ENCODE data around the gene LEFTY1.
"Not testable (repeated sequence)": the region's sequence is repeated elsewhere in the genome, so short reads cannot be mapped to it uniquely, and the experiment has no call there.

Gene LEFTY1, protein sequence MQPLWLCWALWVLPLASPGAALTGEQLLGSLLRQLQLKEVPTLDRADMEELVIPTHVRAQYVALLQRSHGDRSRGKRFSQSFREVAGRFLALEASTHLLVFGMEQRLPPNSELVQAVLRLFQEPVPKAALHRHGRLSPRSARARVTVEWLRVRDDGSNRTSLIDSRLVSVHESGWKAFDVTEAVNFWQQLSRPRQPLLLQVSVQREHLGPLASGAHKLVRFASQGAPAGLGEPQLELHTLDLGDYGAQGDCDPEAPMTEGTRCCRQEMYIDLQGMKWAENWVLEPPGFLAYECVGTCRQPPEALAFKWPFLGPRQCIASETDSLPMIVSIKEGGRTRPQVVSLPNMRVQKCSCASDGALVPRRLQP

DNA sequence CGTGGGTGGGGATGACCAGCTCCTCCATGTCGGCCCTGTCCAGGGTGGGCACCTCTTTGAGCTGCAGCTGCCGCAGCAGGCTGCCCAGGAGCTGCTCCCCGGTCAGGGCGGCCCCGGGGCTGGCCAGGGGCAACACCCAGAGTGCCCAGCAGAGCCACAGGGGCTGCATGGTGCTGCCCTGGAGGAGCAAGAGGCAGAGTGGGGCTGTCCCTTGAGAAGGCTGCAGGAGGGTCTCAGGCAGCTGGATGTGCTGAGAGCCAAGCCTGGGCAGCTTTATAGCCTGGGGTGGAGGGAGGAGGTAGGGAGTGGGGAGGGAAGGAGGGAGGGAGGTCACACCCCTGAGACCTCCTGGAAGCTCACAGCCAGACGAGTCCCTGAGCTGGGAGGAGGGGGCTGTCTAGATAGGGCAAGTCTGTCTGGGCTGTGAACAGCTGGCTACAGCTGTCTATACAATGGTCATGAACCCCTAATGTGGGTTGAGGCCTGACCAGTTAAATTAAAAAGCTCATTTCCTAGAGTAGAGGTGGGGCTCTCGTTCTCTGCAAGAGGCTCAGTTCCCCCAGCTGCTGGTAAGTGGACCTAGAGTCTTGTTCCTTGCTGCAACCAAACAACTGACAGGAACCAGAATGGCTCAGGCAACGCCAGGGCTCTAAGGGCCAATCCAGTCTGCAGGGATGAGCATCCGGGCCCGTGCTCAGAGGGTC, at the start of gene LEFTY1:
Gene LEFTY1, minus strand, starts transcription at position 249 of the 704 bp plus-strand sequence. Its CDS starts 80 bp downstream, at position 169.
- no peak for DNase-seq

DNA sequence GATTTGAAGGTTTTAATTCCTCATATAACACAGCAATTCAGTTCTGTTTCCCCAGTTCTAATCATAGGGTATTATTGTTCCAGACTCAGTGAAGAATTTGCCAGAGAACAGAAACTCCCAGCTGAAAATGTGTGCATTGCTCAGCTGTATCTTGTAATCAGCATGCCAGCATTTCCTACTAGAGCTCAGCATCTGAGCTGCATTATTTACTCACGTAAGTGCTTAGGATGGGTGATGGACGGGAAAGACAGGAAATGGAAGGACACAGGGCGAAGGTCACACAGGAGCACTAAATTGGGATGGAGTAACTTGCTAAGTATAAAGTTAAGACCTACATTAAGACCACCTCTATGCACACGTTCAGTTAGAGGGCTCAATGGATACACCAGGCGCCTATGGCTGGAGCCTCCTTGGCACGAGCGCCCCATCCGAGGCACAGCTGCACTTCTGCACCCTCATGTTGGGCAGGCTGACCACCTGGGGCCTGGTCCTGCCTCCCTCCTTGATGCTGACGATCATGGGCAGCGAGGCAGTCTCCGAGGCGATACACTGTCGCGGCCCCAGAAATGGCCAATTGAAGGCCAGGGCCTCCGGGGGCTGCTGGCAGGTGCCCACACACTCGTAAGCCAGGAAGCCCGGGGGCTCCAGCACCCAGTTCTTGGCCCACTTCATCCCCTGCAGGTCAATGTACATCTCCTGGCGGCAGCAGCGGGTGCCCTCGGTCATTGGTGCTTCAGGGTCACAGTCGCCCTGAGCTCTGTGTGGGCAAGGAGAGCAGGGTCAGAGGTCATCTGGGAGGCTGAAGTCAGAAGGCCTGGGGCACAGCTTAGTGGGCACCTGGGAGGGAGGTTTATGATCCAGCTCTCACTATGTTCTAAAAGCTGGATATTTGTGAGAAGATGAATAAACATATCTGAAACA, 48.4 kb upstream of the LEFTY1 start:
- no peak for DNase-seq

DNA sequence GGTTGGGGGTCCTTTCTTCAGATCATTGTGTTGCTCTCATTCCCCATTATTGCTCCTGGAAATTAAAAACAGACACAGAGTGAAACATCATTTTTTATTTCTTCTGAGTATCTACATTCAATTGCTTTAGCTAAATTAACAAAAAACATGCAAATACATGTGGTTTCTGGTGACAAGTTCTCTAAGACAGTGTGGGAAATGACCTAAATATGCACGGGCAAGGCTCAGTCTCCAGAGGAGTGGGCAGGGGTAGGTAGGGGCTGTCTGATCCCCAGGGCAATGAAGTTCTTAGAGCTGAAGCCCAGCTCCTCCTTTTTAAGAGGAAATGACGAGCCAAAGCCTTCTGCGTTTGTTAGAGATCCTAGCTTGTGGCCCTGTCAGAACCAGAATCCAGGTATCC, 47.6 kb upstream of the LEFTY1 start:
- no peak for DNase-seq

DNA sequence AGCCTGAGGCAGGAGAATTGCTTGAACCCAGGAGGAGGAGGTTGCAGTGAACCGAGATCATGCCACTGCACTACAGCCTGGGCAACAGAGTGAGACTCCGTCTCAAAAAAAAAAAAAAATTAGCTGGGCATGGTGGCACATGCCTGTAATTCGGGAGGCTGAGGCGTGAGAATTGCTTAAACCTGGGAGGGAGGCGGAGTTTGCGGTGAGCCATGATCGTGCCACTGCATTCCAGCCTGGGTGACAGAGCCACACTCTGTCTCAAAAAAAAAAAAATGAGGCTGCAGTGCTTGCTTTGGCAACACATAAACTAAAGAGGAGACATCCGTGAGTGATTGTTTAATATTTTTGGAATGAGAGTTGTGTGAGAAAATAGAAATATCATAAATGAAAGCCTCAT, 47.1 kb upstream of the LEFTY1 start:
- not testable (repeated sequence) for DNase-seq

DNA sequence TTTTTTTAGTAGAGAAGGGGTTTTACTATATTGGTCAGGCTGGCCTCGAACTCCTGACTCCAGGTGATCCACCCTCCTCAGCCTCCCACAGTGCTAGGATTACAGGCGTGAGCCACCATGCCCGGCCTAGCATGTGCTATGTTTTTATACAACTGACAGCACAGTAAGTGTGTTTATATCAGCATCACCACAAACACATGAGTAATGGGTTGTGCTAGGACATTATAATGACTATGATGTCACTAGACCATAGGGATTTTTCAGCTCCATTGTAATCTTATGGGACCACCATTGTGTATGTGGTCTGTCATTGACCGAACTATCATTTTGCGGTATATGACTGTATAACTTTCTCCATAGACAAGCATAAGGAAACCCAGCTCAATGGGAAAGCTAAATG, 45.8 kb upstream of the LEFTY1 start:
- no peak for DNase-seq

DNA sequence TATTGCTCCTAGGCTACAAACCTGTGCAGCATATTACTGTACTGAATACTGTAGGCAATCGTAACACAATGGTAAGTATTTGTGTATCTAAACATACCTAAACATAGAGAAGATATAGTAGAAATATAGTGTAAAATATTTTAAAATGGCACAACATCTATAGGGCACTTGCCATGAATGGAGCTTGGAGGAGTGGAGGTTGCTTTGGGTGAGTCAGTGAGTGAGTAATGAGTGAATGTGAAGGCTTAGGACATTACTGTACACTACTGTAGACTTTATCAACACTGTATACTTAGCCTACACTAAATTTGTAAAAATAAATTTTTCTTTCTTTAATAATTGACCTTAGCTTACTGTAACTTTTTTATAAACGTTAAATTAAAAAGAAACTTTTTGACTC, 44.1 kb upstream of the LEFTY1 start:
- no peak for DNase-seq

DNA sequence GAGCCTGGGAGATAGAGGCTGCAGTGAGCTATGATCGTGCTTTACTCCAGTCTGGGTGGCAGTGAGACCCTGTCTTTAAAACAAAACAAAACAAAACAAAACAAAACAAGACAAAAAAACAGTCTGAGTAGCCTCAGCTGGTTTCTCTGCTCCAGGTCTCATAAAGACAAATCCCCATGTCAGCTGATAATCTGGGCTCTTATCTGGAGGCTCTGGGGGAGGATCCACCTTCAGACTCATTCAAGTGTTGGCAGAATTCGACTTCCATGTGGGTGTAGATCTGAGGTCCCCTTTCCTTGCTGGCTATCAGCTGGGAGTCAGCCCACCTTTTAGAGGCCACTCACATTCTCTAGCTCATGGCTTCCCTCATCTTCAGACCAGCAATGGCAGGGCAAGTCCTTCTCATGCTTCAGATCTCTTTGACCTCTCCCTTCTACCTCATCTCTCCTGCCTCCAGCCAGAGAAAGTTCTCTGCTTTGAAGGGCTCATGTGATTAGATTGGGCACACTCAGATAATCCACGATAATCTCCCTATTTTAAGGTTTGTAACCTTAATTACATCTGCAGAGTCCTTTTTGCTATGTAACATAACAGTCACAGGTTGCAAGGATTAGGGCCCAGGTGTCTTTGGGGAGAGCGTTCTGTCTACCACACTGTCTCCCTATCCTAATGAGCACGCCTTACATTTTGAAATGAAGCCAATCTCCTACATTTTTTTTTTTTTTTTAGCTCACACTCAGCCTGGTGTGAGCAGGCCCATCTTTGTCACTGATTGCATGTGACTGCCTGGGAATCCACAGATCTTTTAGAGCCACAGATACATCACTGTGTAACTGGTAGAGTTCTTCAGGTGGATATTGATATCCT, 42.6 kb upstream of the LEFTY1 start:
- DNase-seq, result no peak

DNA sequence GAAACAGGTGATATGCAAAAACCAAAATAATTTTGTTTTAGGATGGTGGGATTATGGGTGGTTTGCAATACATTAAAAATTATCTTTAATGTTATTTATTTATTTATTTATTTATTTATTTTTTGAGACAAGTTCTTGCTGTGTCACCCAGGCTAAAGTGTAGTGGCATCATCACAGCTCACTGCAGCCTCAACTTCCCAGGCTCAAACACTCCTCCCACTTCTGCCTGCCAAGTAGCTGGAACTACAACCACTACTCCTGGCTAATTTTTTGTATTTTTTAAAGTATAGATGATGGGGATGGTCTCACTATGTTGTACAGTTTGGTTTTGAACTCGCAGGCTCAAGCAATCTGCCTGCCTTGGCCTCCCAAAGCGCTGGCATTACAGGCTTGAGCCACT, 41.6 kb upstream of the LEFTY1 start:
- DNase-seq, result no peak

DNA sequence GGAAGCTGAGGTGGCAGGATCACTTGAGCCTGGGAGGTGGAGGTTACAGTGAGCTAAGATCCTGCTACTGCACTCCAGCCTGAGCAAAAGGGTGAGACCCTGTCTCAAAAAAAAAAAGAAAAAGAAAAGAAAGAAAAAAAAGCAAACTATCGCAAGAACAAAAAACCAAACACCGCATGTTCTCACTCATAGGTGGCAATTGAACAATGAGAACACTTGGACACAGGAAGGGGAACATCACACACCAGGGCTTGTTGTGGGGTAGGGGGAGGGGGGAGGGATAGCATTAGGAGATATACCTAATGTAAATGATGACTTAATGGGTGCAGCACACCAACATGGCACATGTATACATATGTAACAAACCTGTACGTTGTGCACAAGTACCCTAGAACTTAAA, 40.5 kb upstream of the LEFTY1 start:
- DNase-seq, result not testable (repeated sequence)

DNA sequence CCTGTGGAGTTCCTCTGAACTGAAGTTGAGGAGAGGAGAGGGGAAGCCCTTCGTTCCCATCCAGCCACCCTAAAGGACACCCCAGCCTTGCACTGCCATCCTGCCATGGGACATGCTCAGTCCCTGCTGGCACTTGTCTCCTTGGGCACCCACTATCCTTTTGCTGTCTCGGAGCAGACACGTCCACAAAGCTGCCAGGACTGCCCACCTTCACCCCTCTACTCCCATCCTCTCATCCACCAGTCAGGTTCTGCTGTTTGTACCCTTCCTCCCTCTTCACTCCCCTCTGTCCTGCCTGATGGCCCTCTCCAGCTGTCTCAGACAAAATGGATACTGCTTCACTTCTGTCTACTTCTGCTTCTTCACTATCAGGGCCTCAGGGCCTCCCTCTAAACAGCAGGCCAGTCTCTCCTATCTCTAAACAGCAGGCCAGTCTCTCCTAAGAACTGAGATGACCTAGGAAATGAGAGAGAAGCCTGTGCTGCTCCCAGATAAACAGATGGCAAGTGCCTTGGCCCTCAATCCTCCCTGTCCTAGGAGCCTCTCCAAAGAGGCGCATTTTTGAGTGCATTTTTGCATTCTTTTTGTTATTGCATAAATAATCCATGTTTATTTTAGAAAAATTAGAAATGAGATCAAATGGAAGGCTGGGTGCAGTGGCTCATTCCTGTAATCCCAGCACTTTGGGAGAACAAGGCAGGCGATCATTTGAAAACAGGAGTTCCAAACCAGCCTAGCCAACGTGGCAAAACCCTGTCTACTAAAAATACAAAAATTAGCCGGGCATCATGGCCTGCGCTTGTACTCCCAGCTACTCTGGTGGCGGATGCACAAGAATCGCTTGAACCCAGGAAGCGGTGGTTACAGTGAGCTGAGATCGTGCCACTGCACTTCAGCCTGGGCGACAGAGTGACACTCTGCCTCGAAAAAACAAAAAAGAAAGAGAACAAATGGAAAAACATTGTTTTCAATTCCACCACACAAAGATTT, 39.5 kb upstream of the LEFTY1 start:
- no peak for DNase-seq

DNA sequence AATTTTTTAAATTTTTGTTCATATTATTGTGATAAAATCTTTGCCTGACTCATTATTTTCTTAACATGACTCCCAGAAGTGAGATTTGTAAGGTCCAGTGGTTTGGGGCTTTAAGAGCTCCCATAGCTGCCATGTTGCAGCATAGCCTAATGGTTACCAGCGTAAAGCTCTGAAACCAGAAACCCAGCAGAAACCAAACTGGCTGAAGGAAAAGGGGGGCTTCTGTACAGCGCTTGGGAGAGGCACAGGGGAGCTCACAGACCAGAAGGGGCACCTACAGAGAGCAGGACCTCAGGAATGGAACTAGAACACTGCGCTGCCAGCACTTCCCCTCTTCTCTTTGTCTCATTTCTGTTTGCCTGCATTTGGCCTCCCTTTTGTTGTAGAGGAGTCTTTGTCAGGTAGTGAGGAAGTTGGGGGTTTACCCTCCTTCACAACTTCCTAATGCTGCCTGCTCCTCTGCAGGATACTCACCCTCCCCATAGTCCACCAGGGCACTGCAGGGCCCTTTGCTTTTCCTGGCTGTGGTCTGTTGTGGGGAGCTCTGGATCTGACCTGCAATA, 37.7 kb upstream of the LEFTY1 start:
- no peak for DNase-seq

DNA sequence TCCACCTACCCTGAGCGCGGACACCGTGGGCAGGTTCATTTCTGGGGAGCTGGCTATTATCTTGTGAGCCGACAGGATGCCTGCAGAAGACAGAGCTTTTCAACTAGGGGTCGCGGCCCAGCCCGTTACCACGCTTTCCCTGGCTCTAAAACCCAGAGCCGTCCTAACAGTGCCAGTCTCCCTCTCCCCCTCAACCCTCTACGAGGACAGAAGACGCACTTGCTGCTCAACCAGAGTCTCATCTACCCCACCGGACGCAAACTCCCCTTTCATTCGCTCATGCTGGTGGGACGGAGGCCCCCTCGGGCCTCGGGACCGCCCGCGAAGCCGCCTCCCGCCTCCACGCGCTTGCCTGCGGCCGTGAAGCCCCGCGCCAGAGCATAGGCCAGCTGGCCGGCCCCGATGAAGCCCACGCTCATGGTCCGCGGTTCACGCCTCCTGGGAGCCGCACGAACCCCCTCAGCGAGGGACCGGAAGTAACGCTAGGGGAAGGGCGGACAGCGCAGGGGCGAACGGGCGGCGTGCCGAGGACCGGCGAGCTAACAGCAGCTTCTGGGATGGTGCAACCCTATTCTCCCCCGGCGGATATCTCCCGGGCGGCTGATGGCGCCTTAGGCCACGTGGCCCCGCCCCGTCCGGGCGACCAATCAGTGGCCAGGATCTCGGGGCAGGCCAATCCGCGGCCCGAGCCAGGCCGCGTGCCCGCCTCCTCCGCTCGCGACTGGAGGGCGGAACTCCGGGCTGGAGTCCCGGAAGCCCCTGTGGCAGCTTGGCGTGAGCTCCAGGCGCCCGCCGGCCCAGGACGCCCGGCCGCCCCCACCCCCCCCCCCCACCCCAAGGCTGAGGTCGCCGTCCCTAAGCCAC, 35.0 kb upstream of the LEFTY1 start, which contains the start of gene PYCR2:
Gene PYCR2, minus strand, starts transcription at position 559 of the 864 bp plus-strand sequence. Its CDS starts 140 bp downstream, at position 419.
- peak; percentile 95 for DNase-seq

DNA sequence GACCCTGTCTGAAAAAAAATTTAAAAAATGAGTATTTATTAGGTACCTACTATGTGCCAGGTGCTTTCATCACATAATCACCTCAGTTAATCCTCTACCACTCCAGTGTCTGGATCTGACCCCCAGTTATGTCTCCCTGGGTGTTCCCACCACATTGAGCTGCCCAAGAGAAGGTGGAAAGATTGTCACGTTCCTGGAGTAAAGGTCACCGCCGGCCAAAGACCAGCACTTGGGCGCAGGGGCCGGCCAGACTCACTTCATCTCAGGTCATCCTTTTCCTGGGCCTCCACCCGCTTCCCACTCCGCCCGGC, 34.4 kb upstream of the LEFTY1 start:
- no peak for DNase-seq

DNA sequence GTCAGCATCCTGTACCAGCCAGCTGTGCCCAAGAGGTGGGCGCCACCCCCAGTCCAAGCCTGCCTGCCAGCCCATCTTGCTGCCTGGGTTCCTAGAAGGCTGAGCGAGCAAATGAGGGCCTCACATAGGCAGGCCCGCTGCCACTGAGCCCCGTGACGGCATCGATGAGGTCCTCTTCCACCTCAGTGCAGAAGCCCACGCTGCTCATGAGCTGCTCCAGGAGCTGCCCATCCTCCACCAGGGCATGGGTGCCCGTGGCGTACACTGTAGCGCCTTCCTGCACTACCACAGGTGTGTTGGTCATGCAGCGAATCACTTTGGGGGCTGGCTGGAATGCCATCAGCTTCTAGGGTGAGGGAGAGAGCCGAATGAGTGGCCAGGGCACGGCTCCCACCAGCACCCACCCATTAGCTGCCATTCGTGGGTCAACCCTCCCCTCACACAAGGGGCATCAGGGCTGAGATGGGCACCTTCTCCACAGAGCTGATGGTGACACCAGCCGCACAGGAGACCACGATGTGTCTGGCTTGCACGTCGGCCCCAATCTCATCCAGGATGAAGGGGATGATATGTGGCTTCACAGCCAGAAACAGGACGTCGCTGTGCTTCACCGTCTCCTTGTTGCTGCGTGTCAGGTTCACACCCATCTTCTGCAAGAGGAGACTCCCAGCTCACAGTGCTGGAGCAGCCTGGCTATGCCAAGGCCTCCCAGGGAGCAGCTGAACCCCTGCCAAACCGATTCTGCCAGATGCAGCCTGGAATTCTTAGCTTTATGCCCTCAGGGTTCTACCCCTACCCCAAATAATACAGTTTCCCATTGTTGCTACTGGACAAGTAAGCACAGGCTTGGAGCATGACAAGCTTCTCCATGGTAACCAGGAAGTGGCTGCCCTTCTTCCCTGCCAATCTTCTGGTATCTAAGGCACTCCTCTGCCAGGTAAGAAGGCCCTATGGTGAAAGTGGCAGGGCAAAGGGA, 33.1 kb upstream of the LEFTY1 start:
- no peak for DNase-seq

DNA sequence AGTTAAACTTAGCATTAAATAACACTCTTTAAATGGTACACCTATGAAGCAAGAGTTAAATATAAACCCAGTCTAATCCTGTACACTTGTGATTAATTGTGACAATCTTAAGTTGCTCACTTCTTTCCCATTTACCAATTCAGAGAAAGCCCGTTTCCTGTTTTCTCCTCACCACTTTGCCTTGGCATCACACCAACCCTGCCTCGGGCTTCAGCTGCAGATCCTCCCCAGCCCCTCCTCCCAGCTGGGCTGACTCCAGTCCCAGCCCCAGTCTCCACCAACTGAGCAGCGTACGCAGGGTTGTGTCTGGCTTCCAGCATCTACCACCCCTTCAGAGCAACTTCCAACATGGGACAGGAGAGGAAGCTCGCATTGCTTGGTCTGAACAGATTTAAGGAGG, 31.0 kb upstream of the LEFTY1 start:
- no peak for DNase-seq

DNA sequence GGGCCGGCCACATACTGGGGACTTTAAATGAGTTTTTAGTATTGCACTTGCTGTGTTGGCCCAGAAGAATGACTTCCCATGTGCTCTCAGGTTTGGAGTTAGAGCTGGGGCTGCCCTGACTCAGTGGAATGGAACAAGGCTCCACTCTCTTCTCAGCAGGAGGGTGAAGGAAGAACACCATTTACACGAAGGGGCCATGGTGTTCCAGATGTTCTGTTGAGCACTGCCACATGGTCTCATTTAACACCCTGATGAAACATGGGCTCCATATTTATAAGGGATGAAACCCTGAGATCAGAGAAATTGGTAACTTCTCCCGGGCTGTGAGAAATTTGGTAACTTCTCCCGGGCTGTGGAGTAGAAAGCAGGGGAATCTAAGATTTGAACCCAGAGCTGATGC, 29.3 kb upstream of the LEFTY1 start:
- DNase-seq, result no peak

DNA sequence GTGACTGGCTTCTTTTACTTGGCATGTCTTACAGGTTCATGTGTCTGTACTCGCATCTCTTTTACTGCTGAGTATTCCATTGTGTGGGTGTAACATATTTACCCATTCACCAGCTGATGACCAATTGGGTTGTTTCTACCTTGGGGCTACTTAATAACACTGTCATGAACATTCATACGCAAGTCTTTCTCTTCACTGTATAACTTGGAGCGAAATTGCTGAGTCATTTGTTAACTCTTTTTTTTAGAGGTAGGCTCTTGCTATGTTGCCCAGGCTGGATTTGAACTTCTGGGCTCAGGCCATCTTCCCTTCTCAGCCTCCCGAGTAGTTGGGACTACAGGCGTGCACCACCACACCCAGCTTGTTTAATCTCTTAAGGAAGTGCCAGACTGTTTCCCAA, 28.6 kb upstream of the LEFTY1 start:
- no peak for DNase-seq

DNA sequence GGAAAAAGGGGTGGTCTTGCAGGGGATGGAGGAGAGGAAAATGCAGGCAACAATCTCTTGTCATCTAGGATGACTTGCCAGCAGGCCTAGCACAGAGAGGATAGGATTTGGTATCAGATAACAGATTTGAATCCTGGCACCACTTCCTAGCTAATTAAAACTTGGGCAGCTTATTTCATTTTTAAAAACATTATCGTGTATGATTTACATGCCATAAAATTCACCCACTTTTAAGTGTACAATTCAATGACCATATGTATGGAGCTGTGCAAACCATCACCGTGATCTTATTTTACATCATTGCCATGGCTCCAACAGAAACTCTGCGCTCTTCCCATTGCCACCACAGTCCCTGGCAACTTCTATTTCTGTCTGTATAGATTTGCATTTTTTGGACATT, 28.2 kb upstream of the LEFTY1 start:
- DNase-seq, result no peak
